H1 (cell line): ENCODE data around the gene USP24. TPM values are rescaled to one million over a fixed set of nuclear protein-coding genes. Genes with fewer than 3 reads are reported as not detected.

Experiments
- ATF2 ChIP-seq: IDR thresholded peaks from 2 replicates; pipeline ENCODE4 v1.6.1; 2012; ENCODE audit warnings: low read length, inconsistent platforms
- BRCA1 ChIP-seq: IDR thresholded peaks from 2 replicates; pipeline ENCODE4 v1.6.1; 2012; ENCODE audit warnings: low read depth, low read length, improper control_type of control experiment
- CBX8 ChIP-seq: fragments of 300-800, 300-1000 bp; sonication (generic); IDR thresholded peaks from 2 replicates; pipeline ENCODE4 v1.7.1; 2016; ENCODE audit warnings: low read depth, low read length, borderline replicate concordance
- CEBPB ChIP-seq: IDR thresholded peaks from 2 replicates; pipeline ENCODE4 v1.6.1; 2012; ENCODE audit warnings: low read depth, low read length
- EP300 ChIP-seq, 2 experiments: IDR thresholded peaks; 1 replicate in 1 of 2; 2 replicates in 1 of 2; pipeline ENCODE4 v1.6.1; 2011 to 2012; ENCODE audit warnings: low read depth in 2 of 2, low read length in 2 of 2, mild to moderate bottlenecking in 2 of 2, borderline replicate concordance in 1 of 2, inconsistent platforms in 1 of 2, moderate library complexity in 1 of 2
- FOSL1 ChIP-seq: IDR thresholded peaks from 2 replicates; pipeline ENCODE4 v1.6.1; 2011; ENCODE audit warnings: mild to moderate bottlenecking, low read depth, low read length, moderate library complexity; ENCODE audit not compliant: insufficient read depth
- HDAC2 ChIP-seq, 2 experiments: fragments of 300-600 bp in 1 of 2; sonication (generic) in 1 of 2; IDR thresholded peaks; 2 replicates each; pipeline ENCODE4 v1.6.1; 2011 to 2012; ENCODE audit warnings: low read depth in 2 of 2, low read length in 2 of 2, mild to moderate bottlenecking in 2 of 2, moderate library complexity in 2 of 2, borderline replicate concordance in 1 of 2, inconsistent platforms in 1 of 2
- MAX ChIP-seq: IDR thresholded peaks from 2 replicates; pipeline ENCODE4 v1.6.1; 2012; ENCODE audit warnings: inconsistent platforms
- POU5F1 ChIP-seq: IDR thresholded peaks from 2 replicates; pipeline ENCODE4 v1.6.1; 2011; ENCODE audit warnings: low read depth, mild to moderate bottlenecking, low read length, moderate library complexity
- RFX5 ChIP-seq: IDR thresholded peaks from 2 replicates; pipeline ENCODE4 v1.6.1; 2011; ENCODE audit warnings: low read depth, low read length, improper control_type of control experiment, borderline replicate concordance
- SAP30 ChIP-seq: fragments of 300-600 bp; sonication (generic); IDR thresholded peaks from 2 replicates; pipeline ENCODE4 v1.7.1; 2012; ENCODE audit warnings: low read length, moderate library complexity, mild to moderate bottlenecking, inconsistent platforms; ENCODE audit not compliant: insufficient read depth, insufficient replicate concordance
- USF2 ChIP-seq: IDR thresholded peaks from 2 replicates; pipeline ENCODE4 v1.6.1; 2011; ENCODE audit warnings: low read length, improper control_type of control experiment
- polyA plus RNA-seq, 7 experiments: library from polyadenylated mRNA; depleted of rRNA in 3 of 7; stranded (reverse) in 5 of 7; unstranded in 2 of 7; fragments of >200 nt in 5 of 7; fragments of 200-250 nt in 2 of 7; gene quantifications; 1 replicate in 5 of 7; 2 replicates in 1 of 7; 4 replicates in 1 of 7; pipeline versions ENCODE4 v1.2.1 to v1.2.3, GENCODE V29; 2011 to 2013; ENCODE audit warnings: missing spikeins in 2 of 7, mixed read lengths in 2 of 7
- total RNA-seq: library from RNA; stranded (reverse); fragmentation: NEBNext Ultra II Directional; extraction: Animal tissue kit (Norgen Biotek cat#: 25700); gene quantifications from 2 replicates; pipeline ENCODE4 v1.2.1, GENCODE V29; 2021
- TF ChIP-seq, protein P1 (sequence below), 3 experiments: IDR thresholded peaks; 1 replicate in 2 of 3; 2 replicates in 1 of 3; pipeline versions ENCODE4 v1.5.1 to v1.6.1; 2011; ENCODE audit warnings: low read length in 3 of 3, mild to moderate bottlenecking in 3 of 3, inconsistent platforms in 2 of 3, low read depth in 1 of 3, moderate library complexity in 1 of 3; ENCODE audit not compliant: insufficient read depth in 1 of 3; ENCODE audit errors: control extremely low read depth in 1 of 3

Gene USP24
- total and polyA plus RNA-seq, 2 of the 8 experiments (the other 6 are each of a cell fraction or from before 2014, with no cell fraction given): 11.1 to 34.6 TPM

DNA sequence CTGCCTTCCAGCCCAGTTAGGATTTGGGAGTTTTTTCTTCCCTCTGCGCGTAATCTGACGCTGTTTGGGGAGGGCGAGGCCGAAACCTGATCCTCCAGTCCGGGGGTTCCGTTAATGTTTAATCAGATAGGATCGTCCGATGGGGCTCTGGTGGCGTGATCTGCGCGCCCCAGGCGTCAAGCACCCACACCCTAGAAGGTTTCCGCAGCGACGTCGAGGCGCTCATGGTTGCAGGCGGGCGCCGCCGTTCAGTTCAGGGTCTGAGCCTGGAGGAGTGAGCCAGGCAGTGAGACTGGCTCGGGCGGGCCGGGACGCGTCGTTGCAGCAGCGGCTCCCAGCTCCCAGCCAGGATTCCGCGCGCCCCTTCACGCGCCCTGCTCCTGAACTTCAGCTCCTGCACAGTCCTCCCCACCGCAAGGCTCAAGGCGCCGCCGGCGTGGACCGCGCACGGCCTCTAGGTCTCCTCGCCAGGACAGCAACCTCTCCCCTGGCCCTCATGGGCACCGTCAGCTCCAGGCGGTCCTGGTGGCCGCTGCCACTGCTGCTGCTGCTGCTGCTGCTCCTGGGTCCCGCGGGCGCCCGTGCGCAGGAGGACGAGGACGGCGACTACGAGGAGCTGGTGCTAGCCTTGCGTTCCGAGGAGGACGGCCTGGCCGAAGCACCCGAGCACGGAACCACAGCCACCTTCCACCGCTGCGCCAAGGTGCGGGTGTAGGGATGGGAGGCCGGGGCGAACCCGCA is 175.7 kb downstream of the USP24 start, which contains the start of gene PCSK9 (continued):
- TF ChIP-seq BRCA1: no peak
- TF ChIP-seq, protein P1, sequence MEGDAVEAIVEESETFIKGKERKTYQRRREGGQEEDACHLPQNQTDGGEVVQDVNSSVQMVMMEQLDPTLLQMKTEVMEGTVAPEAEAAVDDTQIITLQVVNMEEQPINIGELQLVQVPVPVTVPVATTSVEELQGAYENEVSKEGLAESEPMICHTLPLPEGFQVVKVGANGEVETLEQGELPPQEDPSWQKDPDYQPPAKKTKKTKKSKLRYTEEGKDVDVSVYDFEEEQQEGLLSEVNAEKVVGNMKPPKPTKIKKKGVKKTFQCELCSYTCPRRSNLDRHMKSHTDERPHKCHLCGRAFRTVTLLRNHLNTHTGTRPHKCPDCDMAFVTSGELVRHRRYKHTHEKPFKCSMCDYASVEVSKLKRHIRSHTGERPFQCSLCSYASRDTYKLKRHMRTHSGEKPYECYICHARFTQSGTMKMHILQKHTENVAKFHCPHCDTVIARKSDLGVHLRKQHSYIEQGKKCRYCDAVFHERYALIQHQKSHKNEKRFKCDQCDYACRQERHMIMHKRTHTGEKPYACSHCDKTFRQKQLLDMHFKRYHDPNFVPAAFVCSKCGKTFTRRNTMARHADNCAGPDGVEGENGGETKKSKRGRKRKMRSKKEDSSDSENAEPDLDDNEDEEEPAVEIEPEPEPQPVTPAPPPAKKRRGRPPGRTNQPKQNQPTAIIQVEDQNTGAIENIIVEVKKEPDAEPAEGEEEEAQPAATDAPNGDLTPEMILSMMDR (IDR thresholded peaks at IDR 0.05; ENCODE audit: control extremely low read depth in 1 of 3, insufficient read depth in 1 of 3, low read depth in 1 of 3, low read length in 3 of 3): no peak
- TF ChIP-seq USF2: no peak
- TF ChIP-seq CBX8: no peak
- no peak for TF ChIP-seq HDAC2 (IDR thresholded peaks at IDR 0.05; ENCODE audit: borderline replicate concordance in 1 of 2, low read depth in 2 of 2, low read length in 2 of 2)
- no peak for TF ChIP-seq POU5F1
- TF ChIP-seq CEBPB: no peak
- no peak for TF ChIP-seq RFX5
- no peak for TF ChIP-seq ATF2
- peak; percentile 59 for TF ChIP-seq MAX
- no peak for TF ChIP-seq SAP30
- TF ChIP-seq EP300 (IDR thresholded peaks at IDR 0.05; ENCODE audit: borderline replicate concordance in 1 of 2, low read depth in 2 of 2, low read length in 2 of 2): no peak
- TF ChIP-seq FOSL1: no peak
